ENCODE measurements around the gene NT5C1A.

NT5C1A gene

DNA sequence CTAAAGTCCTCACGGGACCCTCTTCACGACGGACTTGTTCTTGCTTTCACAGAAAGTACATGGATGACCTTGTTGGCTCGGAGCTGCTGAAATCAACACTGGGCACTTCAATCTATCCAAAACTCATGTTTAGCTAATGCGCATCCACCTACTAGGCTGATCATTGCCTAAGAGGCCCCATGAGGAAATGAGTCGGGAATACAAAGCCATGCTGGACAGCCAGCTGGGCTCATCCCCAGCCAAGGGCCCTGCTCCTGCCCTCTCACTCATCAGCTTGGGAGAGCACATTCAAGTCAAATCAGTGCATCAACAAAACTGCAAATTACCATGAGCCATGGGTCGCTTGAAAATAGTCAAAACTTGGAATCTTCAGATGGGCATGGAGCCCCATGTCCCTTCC is 17.6 kb downstream of the NT5C1A start:
- peaks cover 3% of the 10 kb centered on the region for H3K4me1 ChIP-seq (ENCODE audit: insufficient read depth, low read length, severe bottlenecking)
- H3K27me3 ChIP-seq (ENCODE audit: insufficient read depth, low read length), result no peaks in the 10 kb centered on the region; the same call in 1 of the 2 replicates
- no peaks in the 10 kb centered on the region for H3F3A ChIP-seq (ENCODE audit: insufficient read depth, low read length)
- no peaks in the 10 kb centered on the region for H4K20me1 ChIP-seq (ENCODE audit: insufficient read depth, low read length)
- no peak overlapping the region for H3K27ac ChIP-seq (ENCODE audit: low read depth, low read length, poor library complexity, severe bottlenecking)
- H2AFZ ChIP-seq (ENCODE audit: low read length), result no peak overlapping the region
- H3K79me2 ChIP-seq (ENCODE audit: insufficient read depth, low read length), result no peaks in the 10 kb centered on the region
- TF ChIP-seq EZH2 (IDR thresholded peaks at IDR 0.05; ENCODE audit: borderline replicate concordance, low read length), result no peak
- no peak for TF ChIP-seq CTCF (IDR thresholded peaks at IDR 0.05; ENCODE audit: low read length)
- no peak overlapping the region for H3K4me3 ChIP-seq (ENCODE audit: low read depth, low read length, poor library complexity, severe bottlenecking)
- no peaks in the 10 kb centered on the region for H3K9me3 ChIP-seq (ENCODE audit: low read length)
- H3K4me2 ChIP-seq (ENCODE audit: low read length), result no peak overlapping the region
- H3K9ac ChIP-seq (ENCODE audit: low read length), result no peak overlapping the region
- H3K9me2 ChIP-seq (ENCODE audit: low read depth, low read length), result no peaks in the 10 kb centered on the region
- no peaks in the 10 kb centered on the region for H3K36me3 ChIP-seq (ENCODE audit: insufficient read depth, low read length)

DNA sequence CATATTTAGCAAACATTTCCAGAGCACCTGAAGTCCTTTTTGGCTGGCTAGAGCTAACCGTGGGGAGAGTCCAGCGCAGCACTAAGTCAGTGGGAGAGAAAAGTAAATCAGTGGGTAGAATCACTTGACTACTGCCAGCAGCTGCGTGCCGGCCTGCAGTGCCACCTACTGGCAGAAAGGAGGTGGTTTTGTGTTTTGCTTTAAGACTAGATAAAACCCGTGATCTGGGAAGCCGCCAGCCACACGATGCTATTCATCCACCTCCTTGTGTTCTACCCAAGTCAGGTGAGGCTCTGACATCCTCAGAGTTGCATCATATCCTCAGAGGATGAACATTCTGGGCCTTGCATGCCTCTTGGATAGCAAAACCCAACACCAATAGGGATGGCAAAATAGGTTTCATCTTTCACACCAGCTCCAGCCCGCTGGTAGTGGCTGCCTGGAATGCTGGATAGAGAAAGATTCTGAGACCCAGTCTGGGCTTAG is 18.3 kb downstream of the NT5C1A start:
- no peak overlapping the region for H3K4me3 ChIP-seq (ENCODE audit: low read depth, low read length, poor library complexity, severe bottlenecking)
- no peaks in the 10 kb centered on the region for H4K20me1 ChIP-seq (ENCODE audit: insufficient read depth, low read length)
- H3K9me3 ChIP-seq (ENCODE audit: low read length), result no peaks in the 10 kb centered on the region
- H3K9ac ChIP-seq (ENCODE audit: low read length), result no peak overlapping the region
- H3K9me2 ChIP-seq (ENCODE audit: low read depth, low read length), result no peaks in the 10 kb centered on the region
- H3K79me2 ChIP-seq (ENCODE audit: insufficient read depth, low read length), result no peaks in the 10 kb centered on the region
- no peak overlapping the region for H2AFZ ChIP-seq (ENCODE audit: low read length)
- no peak overlapping the region for H3K4me2 ChIP-seq (ENCODE audit: low read length)
- H3K27me3 ChIP-seq (ENCODE audit: insufficient read depth, low read length), result no peaks in the 10 kb centered on the region; the same call in 1 of the 2 replicates
- TF ChIP-seq EZH2 (IDR thresholded peaks at IDR 0.05; ENCODE audit: borderline replicate concordance, low read length) (no peak), CTCF (IDR thresholded peaks at IDR 0.05; ENCODE audit: low read length) (peak; percentile 79)
- H3K27ac ChIP-seq (ENCODE audit: low read depth, low read length, poor library complexity, severe bottlenecking), result no peak overlapping the region
- no peaks in the 10 kb centered on the region for H3K36me3 ChIP-seq (ENCODE audit: insufficient read depth, low read length)
- H3F3A ChIP-seq (ENCODE audit: insufficient read depth, low read length), result no peaks in the 10 kb centered on the region
- peaks cover 3% of the 10 kb centered on the region for H3K4me1 ChIP-seq (ENCODE audit: insufficient read depth, low read length, severe bottlenecking)

GRCh38 chr1:39652554-39652953 is 19.4 kb downstream of the NT5C1A start:
- H3K4me2 ChIP-seq (ENCODE audit: low read length), result no peak overlapping the region

More at GRCh38 chr1:39652554-39652953, 19.4 kb downstream of the NT5C1A start:
- H3K36me3 ChIP-seq (ENCODE audit: insufficient read depth, low read length), result no peaks in the 10 kb centered on the region
- H3K79me2 ChIP-seq (ENCODE audit: insufficient read depth, low read length), result no peaks in the 10 kb centered on the region
- no peaks in the 10 kb centered on the region; the same call in 1 of the 2 replicates for H3K27me3 ChIP-seq (ENCODE audit: insufficient read depth, low read length)
- no peaks in the 10 kb centered on the region for H3K9me3 ChIP-seq (ENCODE audit: low read length)
- TF ChIP-seq CTCF (IDR thresholded peaks at IDR 0.05; ENCODE audit: low read length) (no peak), EZH2 (IDR thresholded peaks at IDR 0.05; ENCODE audit: borderline replicate concordance, low read length) (no peak)
- no peaks in the 10 kb centered on the region for H3F3A ChIP-seq (ENCODE audit: insufficient read depth, low read length)
- no peak overlapping the region for H3K9ac ChIP-seq (ENCODE audit: low read length)
- no peaks in the 10 kb centered on the region for H3K9me2 ChIP-seq (ENCODE audit: low read depth, low read length)
- H3K4me1 ChIP-seq (ENCODE audit: insufficient read depth, low read length, severe bottlenecking), result peaks cover 3% of the 10 kb centered on the region
- no peaks in the 10 kb centered on the region for H4K20me1 ChIP-seq (ENCODE audit: insufficient read depth, low read length)
- H2AFZ ChIP-seq (ENCODE audit: low read length), result no peak overlapping the region
- H3K4me3 ChIP-seq (ENCODE audit: low read depth, low read length, poor library complexity, severe bottlenecking), result no peak overlapping the region
- no peak overlapping the region for H3K27ac ChIP-seq (ENCODE audit: low read depth, low read length, poor library complexity, severe bottlenecking)
